HepG2 (cell line): ENCODE results near the gene CISD1. TPM values are rescaled to one million over a fixed set of nuclear protein-coding genes. Genes with fewer than 3 reads are reported as not detected.

Experiments used
- ASH2L ChIP-seq: fragments of 300-600, 200-600 bp; sonication (generic); IDR thresholded peaks from 2 replicates; pipeline ENCODE4 v1.7.0; 2017; ENCODE audit warnings: low read depth, mild to moderate bottlenecking, moderate library complexity, mixed read lengths, low read length; ENCODE audit not compliant: insufficient read length
- ATF6 ChIP-seq: sonication (generic); formaldehyde crosslinking; conservative IDR thresholded peaks from 2 replicates; pipeline ENCODE4 v1.4.0; 2020; ENCODE audit warnings: missing genetic modification reagents
- BATF2 ChIP-seq: sonication (generic); formaldehyde crosslinking; IDR thresholded peaks from 2 replicates; pipeline ENCODE4 v1.8.0; 2022; ENCODE audit warnings: mild to moderate bottlenecking, missing genetic modification reagents, moderate library complexity
- CBX5 ChIP-seq: sonication (generic); formaldehyde crosslinking; IDR thresholded peaks from 2 replicates; pipeline ENCODE4 v1.4.0; 2020; ENCODE audit warnings: missing genetic modification reagents, borderline replicate concordance
- CSRNP2 ChIP-seq: sonication (generic); formaldehyde crosslinking; conservative IDR thresholded peaks from 2 replicates; pipeline ENCODE4 v1.8.0; 2022; ENCODE audit warnings: low read depth, missing genetic modification reagents
- DPF2 ChIP-seq: sonication (generic); formaldehyde crosslinking; IDR thresholded peaks from 2 replicates; pipeline ENCODE4 v1.4.0; 2020; ENCODE audit warnings: mild to moderate bottlenecking, low read depth, missing genetic modification reagents, borderline replicate concordance
- ETV6 ChIP-seq: sonication (generic); formaldehyde crosslinking; conservative IDR thresholded peaks from 2 replicates; pipeline ENCODE4 v1.4.0; 2020; ENCODE audit warnings: missing genetic modification reagents
- HINFP ChIP-seq: sonication (generic); formaldehyde crosslinking; IDR thresholded peaks from 2 replicates; pipeline ENCODE4 v1.4.0; 2020; ENCODE audit warnings: low read depth, mild to moderate bottlenecking, missing genetic modification reagents
- HNRNPL ChIP-seq: fragments of 200-400 bp; formaldehyde crosslinking; IDR thresholded peaks from 2 replicates; pipeline ENCODE4 v1.6.1; 2017; ENCODE audit warnings: mild to moderate bottlenecking, low read depth, low read length
- JDP2 ChIP-seq: sonication (generic); formaldehyde crosslinking; IDR thresholded peaks from 2 replicates; pipeline ENCODE4 v1.8.1; 2022; ENCODE audit warnings: missing genetic modification reagents, borderline replicate concordance
- KDM2A ChIP-seq: sonication (generic); formaldehyde crosslinking; IDR thresholded peaks from 2 replicates; pipeline ENCODE4 v1.4.0; 2020; ENCODE audit warnings: low read depth, missing genetic modification reagents, borderline replicate concordance
- KLF11 ChIP-seq: IDR thresholded peaks from 2 replicates; pipeline ENCODE4 v1.6.1; 2016; ENCODE audit warnings: missing compliant biosample characterization
- MAFF ChIP-seq: IDR thresholded peaks from 2 replicates; pipeline ENCODE4 v1.6.1; 2011; ENCODE audit warnings: low read depth, low read length, improper control_type of control experiment
- NR1H2 ChIP-seq: sonication (generic); formaldehyde crosslinking; IDR thresholded peaks from 2 replicates; pipeline ENCODE4 v1.8.1; 2022; ENCODE audit warnings: low read depth, missing genetic modification reagents, borderline replicate concordance
- NR2C2 ChIP-seq: sonication (generic); formaldehyde crosslinking; IDR thresholded peaks from 2 replicates; pipeline ENCODE4 v1.4.0; 2020; ENCODE audit warnings: missing genetic modification reagents, mild to moderate bottlenecking, moderate library complexity, borderline replicate concordance
- RFXANK ChIP-seq: IDR thresholded peaks from 2 replicates; pipeline ENCODE4 v1.6.1; 2016
- ZBTB38 ChIP-seq: sonication (generic); formaldehyde crosslinking; IDR thresholded peaks from 2 replicates; pipeline ENCODE4 v1.5.1; 2020; ENCODE audit warnings: mild to moderate bottlenecking, missing genetic modification reagents
- ZKSCAN1 ChIP-seq: fragments of 150-350 bp; IDR thresholded peaks from 2 replicates; pipeline ENCODE4 v1.6.1; 2014; ENCODE audit warnings: low read length
- ZNF143 ChIP-seq: sonication (generic); formaldehyde crosslinking; IDR thresholded peaks from 2 replicates; pipeline ENCODE4 v1.4.0; 2020; ENCODE audit warnings: missing genetic modification reagents
- ZNF513 ChIP-seq: sonication (generic); formaldehyde crosslinking; conservative IDR thresholded peaks from 2 replicates; pipeline ENCODE4 v1.5.0; 2020; ENCODE audit warnings: missing genetic modification reagents
- ZNF564 ChIP-seq: sonication (generic); formaldehyde crosslinking; IDR thresholded peaks from 2 replicates; pipeline ENCODE4 v1.8.1; 2023; ENCODE audit warnings: mild to moderate bottlenecking, missing genetic modification reagents
- ZNF674 ChIP-seq: sonication (generic); formaldehyde crosslinking; IDR thresholded peaks from 2 replicates; pipeline ENCODE4 v1.5.0; 2020; ENCODE audit warnings: low read depth, mild to moderate bottlenecking, missing genetic modification reagents
- ZNF713 ChIP-seq: sonication (generic); formaldehyde crosslinking; IDR thresholded peaks from 2 replicates; pipeline ENCODE4 v1.4.0; 2020; ENCODE audit warnings: mild to moderate bottlenecking, missing genetic modification reagents
- polyA plus RNA-seq, 8 experiments: library from polyadenylated mRNA; depleted of rRNA in 3 of 8; stranded (reverse) in 7 of 8; unstranded in 1 of 8; fragments of >200 nt; fragmentation: Illumina TruSeq in 4 of 8; extraction: Trizol in 4 of 8; gene quantifications; 2 replicates each; pipeline versions ENCODE4 v1.2.1 to v1.2.3, GENCODE V29; 2011 to 2016; ENCODE audit warnings: low read depth in 4 of 8, missing spikeins in 1 of 8, mixed read lengths in 1 of 8; ENCODE audit not compliant: insufficient read depth in 1 of 8
- total RNA-seq, 5 experiments: library from RNA; depleted of rRNA; stranded (reverse); fragments of >200 nt; fragmentation: Illumina TruSeq; extraction: Trizol; gene quantifications; 2 replicates each; pipeline ENCODE4 v1.2.3, GENCODE V29; 2016; ENCODE audit warnings: low read depth in 1 of 5

Gene CISD1
- total and polyA plus RNA-seq, 2 of the 13 experiments (the other 11 are each of a cell fraction or from before 2014, with no cell fraction given): 63.4 to 78.9 TPM

GRCh38 chr10:58266826-58267712, 1.9 kb upstream of the CISD1 start (continued):
- TF ChIP-seq ZNF564 (CRISPR knock-in tag) (no peak), DPF2 (CRISPR knock-in tag) (no peak), ZNF513 (CRISPR knock-in tag) (no peak), ZNF674 (CRISPR knock-in tag) (no peak), RFXANK (CRISPR knock-in tag) (no peak), ATF6 (CRISPR knock-in tag) (no peak), MAFF (no peak), NR1H2 (CRISPR knock-in tag) (no peak), ZNF713 (no peak), CBX5 (no peak), ZNF143 (no peak), ETV6 (no peak), ZKSCAN1 (no peak), BATF2 (CRISPR knock-in tag) (no peak), HNRNPL (peak; percentile 67; the same call in 1 of the 2 replicates), ASH2L (no peak), CSRNP2 (CRISPR knock-in tag) (no peak), JDP2 (CRISPR knock-in tag) (no peak), KLF11 (CRISPR knock-in tag) (no peak), HINFP (no peak), NR2C2 (no peak), ZBTB38 (CRISPR knock-in tag) (no peak), KDM2A (CRISPR knock-in tag) (no peak)
